ENCODE results near the gene ATF7. TPM values are rescaled to one million over a fixed set of nuclear protein-coding genes. Genes with fewer than 3 reads are reported as not detected.
"Not testable (repeated sequence)": the region's sequence is repeated elsewhere in the genome, so short reads cannot be mapped to it uniquely, and the experiment has no call there.

The ATF7 gene
- total RNA-seq, 4 donors from 2014 or later, result 14.2 to 29.7 (median 26.8) TPM

GRCh38 chr12:53572134-53572758, 53.9 kb downstream of the ATF7 start:
- intact Hi-C loops (cut with DNase I; ENCODE audit: low total_unique reads) (no loop called here), in situ Hi-C loops (cut with MboI; ENCODE audit: low pct_ligation_motif_present in 1 of 4, low pct_unique_long_range_greater_than_20kb in 1 of 4, low sequenced_read_pairs in 3 of 4) (no loop called here)
- WGBS, 2 donors (ENCODE audit: low coverage in 1 of 2), result 80 to 96% methylated on average over 5 to 8 of the region's 8 CpGs
- no peak overlapping the region for H3K27ac ChIP-seq
- peaks cover 8 to 42% (median 25%) of the 10 kb centered on the region in 4 donors for H3K4me1 ChIP-seq
- H3K36me3 ChIP-seq, result peaks cover 0 to 2% (median under 1%) of the 10 kb centered on the region in 4 donors
- H3K27me3 ChIP-seq, result no peaks in the 10 kb centered on the region
- TF ChIP-seq POLR2A (IDR thresholded peaks at IDR 0.05), result no peak
- no peak for TF ChIP-seq EP300 (IDR thresholded peaks at IDR 0.05; ENCODE audit: low read depth)
- H3K4me3 ChIP-seq, result no peak overlapping the region
- H3K9me3 ChIP-seq, result no peaks in the 10 kb centered on the region
- no peak for DNase-seq

- no peak overlapping the region for H3K4me3 ChIP-seq
- no peak for DNase-seq
- H3K4me1 ChIP-seq, result peaks cover 7 to 37% (median 23%) of the 10 kb centered on the region in 4 donors
- intact Hi-C loops (cut with DNase I; ENCODE audit: low total_unique reads), result no loop called here
- 86 to 94% methylated on average over 1 to 2 of the region's 2 CpGs for WGBS, 2 donors (ENCODE audit: low coverage in 1 of 2)
- H3K27me3 ChIP-seq, result no peaks in the 10 kb centered on the region
- TF ChIP-seq EP300 (IDR thresholded peaks at IDR 0.05; ENCODE audit: low read depth) (no peak), POLR2AphosphoS5 (IDR thresholded peaks at IDR 0.05) (no peak), POLR2A (IDR thresholded peaks at IDR 0.05) (no peak)
- TF ChIP-seq, protein P1, sequence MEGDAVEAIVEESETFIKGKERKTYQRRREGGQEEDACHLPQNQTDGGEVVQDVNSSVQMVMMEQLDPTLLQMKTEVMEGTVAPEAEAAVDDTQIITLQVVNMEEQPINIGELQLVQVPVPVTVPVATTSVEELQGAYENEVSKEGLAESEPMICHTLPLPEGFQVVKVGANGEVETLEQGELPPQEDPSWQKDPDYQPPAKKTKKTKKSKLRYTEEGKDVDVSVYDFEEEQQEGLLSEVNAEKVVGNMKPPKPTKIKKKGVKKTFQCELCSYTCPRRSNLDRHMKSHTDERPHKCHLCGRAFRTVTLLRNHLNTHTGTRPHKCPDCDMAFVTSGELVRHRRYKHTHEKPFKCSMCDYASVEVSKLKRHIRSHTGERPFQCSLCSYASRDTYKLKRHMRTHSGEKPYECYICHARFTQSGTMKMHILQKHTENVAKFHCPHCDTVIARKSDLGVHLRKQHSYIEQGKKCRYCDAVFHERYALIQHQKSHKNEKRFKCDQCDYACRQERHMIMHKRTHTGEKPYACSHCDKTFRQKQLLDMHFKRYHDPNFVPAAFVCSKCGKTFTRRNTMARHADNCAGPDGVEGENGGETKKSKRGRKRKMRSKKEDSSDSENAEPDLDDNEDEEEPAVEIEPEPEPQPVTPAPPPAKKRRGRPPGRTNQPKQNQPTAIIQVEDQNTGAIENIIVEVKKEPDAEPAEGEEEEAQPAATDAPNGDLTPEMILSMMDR (IDR thresholded peaks at IDR 0.05), result no peak
- in situ Hi-C loops (cut with MboI; ENCODE audit: low pct_ligation_motif_present in 1 of 4, low pct_unique_long_range_greater_than_20kb in 1 of 4, low sequenced_read_pairs in 3 of 4), result no loop called here
- H3K9me3 ChIP-seq, result no peaks in the 10 kb centered on the region
- H3K27ac ChIP-seq, result no peak overlapping the region
- H3K36me3 ChIP-seq, result peaks cover 0 to 2% (median 0%) of the 10 kb centered on the region in 4 donors
Observed at GRCh38 chr12:53571295-53571694, 54.9 kb downstream of the ATF7 start.

DNA sequence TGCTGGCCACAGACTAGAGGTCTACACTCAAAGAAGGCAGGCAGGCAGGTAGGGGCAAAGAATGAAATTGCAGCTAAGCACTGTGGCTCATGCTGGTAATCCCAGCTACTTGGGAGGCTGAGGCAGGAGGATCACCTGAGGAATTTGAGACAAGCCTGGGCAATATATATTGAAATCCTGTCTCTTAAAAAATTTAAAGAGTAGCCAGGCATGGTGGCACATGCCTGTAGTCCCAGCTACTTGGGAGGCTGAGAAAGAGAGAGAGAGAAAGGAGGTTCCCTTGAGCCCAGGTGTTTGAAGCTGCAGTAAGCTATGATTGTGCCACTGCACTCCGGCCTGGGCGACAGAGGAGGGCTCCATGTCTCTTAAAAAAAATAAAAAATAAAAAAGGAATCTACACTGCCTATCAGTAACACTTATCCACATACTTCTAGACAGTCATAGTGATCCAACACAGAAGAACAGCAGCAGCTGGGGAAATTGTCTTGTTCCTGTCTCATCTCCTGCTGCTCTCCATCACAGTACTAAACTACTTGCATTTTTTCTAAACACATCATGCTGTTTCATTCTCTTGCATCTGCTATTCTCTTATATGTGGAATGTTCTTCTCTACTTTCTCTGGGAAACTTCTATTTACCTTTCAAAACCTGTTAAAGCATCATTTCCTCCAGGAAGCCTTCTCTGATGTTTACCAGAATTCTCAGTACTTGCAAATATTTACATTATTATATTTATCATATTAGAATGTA, 57.2 kb downstream of the ATF7 start:
- 78 to 83% methylated on average over 2 of the region's 2 CpGs for WGBS, 2 donors (ENCODE audit: low coverage in 1 of 2)
- peaks cover 10 to 35% (median 15%) of the 10 kb centered on the region in 4 donors for H3K4me1 ChIP-seq
- no peaks in the 10 kb centered on the region for H3K9me3 ChIP-seq
- H3K27me3 ChIP-seq, result no peaks in the 10 kb centered on the region
- TF ChIP-seq, protein P1 (IDR thresholded peaks at IDR 0.05), result no peak
- in situ Hi-C loops (cut with MboI; ENCODE audit: low pct_ligation_motif_present in 1 of 4, low pct_unique_long_range_greater_than_20kb in 1 of 4, low sequenced_read_pairs in 3 of 4) (no loop called here), intact Hi-C loops (cut with DNase I; ENCODE audit: low total_unique reads) (no loop called here)
- H3K4me3 ChIP-seq, result no peak overlapping the region
- no peaks in the 10 kb centered on the region for H3K36me3 ChIP-seq
- DNase-seq, result no peak
- peak overlapping the region in 3 of 4 donors; percentile 9 to 30 (median 18) for H3K27ac ChIP-seq

DNA sequence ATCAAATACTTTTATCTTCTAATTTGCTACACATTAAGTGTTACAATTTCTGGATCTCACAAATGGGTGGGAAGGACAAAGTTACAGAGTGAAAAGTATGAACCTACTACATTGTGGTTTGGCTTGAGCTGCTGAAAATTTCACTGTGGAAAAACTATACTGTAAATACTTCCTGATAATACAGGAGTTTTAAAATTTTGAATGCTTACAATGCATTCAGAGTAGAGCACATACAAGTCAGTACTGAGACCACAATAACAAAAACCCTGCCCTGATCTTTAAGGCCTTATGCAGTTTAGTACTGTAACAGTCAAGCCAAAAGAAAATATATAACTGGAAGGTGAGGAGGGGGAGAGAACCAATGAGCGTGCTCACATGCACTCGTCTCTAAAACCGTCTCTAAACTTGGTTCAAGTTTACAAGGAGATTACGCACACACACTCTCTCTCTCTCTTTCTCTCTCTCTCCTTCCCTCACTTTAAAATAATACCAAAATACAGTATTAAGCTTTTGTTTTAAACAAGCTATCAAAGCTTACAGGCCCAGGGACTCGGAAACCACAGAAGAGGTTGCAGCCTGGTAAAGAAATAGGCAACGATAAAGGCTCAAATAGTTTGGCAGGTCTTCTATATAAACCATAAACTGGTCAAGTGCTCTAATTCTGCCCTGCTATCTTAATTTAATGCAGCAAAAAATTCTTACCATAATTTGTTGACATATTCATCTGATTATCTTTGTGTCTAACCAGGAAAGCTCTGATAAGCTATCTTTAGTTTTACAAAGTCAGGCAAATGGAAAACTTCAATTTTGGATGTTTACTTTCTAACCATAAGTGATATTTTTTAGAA, 58.0 kb downstream of the ATF7 start:
- 81 to 84% methylated on average over 6 of the region's 6 CpGs for WGBS, 2 donors (ENCODE audit: low coverage in 1 of 2)
- Histone ChIP-seq H3K4me3 (no peak overlapping the region), H3K27ac (peak overlapping the region in 1 of 4 donors; percentile 30), H3K9me3 (no peaks in the 10 kb centered on the region), H3K4me1 (peaks cover 14 to 43% (median 23%) of the 10 kb centered on the region in 4 donors), H3K27me3 (no peaks in the 10 kb centered on the region), H3K36me3 (no peaks in the 10 kb centered on the region)
- intact Hi-C loops (cut with DNase I; ENCODE audit: low total_unique reads) (no loop called here), in situ Hi-C loops (cut with MboI; ENCODE audit: low pct_ligation_motif_present in 1 of 4, low pct_unique_long_range_greater_than_20kb in 1 of 4, low sequenced_read_pairs in 3 of 4) (no loop called here)
- no peak for DNase-seq
- no peak for TF ChIP-seq EP300 (IDR thresholded peaks at IDR 0.05; ENCODE audit: low read depth)
- TF ChIP-seq, protein P1 (IDR thresholded peaks at IDR 0.05), result no peak
- no peak for TF ChIP-seq POLR2AphosphoS5 (IDR thresholded peaks at IDR 0.05)
- TF ChIP-seq POLR2A (IDR thresholded peaks at IDR 0.05), result no peak

GRCh38 chr12:53565376-53565775, 60.8 kb downstream of the ATF7 start:
- in situ Hi-C loops (cut with MboI; ENCODE audit: low pct_ligation_motif_present in 1 of 4, low pct_unique_long_range_greater_than_20kb in 1 of 4, low sequenced_read_pairs in 3 of 4), result not testable (repeated sequence)
- H3K27ac ChIP-seq, result peak overlapping the region in 3 of 4 donors; percentile 34 to 47 (median 44)
- 59 to 63% methylated on average over 3 to 5 of the region's 5 CpGs for WGBS, 2 donors (ENCODE audit: low coverage in 1 of 2)

More at GRCh38 chr12:53565376-53565775, 60.8 kb downstream of the ATF7 start:
- peak; percentile 16 for DNase-seq
- H3K27me3 ChIP-seq; H3K4me3 ChIP-seq; H3K36me3 ChIP-seq; intact Hi-C loops (cut with DNase I; ENCODE audit: low total_unique reads); H3K9me3 ChIP-seq: not testable (repeated sequence)
- H3K4me1 ChIP-seq, result peaks cover 18 to 72% (median 40%) of the 10 kb centered on the region in 4 donors
